ENCODE results near the gene TMEM272. TPM values are rescaled to one million over a fixed set of nuclear protein-coding genes. Genes with fewer than 3 reads are reported as not detected.

The TMEM272 gene
- total RNA-seq, 4 donors from 2014 or later, result not detected

- TF ChIP-seq, protein P1, sequence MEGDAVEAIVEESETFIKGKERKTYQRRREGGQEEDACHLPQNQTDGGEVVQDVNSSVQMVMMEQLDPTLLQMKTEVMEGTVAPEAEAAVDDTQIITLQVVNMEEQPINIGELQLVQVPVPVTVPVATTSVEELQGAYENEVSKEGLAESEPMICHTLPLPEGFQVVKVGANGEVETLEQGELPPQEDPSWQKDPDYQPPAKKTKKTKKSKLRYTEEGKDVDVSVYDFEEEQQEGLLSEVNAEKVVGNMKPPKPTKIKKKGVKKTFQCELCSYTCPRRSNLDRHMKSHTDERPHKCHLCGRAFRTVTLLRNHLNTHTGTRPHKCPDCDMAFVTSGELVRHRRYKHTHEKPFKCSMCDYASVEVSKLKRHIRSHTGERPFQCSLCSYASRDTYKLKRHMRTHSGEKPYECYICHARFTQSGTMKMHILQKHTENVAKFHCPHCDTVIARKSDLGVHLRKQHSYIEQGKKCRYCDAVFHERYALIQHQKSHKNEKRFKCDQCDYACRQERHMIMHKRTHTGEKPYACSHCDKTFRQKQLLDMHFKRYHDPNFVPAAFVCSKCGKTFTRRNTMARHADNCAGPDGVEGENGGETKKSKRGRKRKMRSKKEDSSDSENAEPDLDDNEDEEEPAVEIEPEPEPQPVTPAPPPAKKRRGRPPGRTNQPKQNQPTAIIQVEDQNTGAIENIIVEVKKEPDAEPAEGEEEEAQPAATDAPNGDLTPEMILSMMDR (IDR thresholded peaks at IDR 0.05; ENCODE audit: low read depth), result no peak
Observed at GRCh38 chr13:51829568-51829899, 15.4 kb downstream of the TMEM272 start.

GRCh38 chr13:51828730-51829567, 16.0 kb downstream of the TMEM272 start:
- TF ChIP-seq, protein P1 (IDR thresholded peaks at IDR 0.05; ENCODE audit: low read depth), result no peak

DNA sequence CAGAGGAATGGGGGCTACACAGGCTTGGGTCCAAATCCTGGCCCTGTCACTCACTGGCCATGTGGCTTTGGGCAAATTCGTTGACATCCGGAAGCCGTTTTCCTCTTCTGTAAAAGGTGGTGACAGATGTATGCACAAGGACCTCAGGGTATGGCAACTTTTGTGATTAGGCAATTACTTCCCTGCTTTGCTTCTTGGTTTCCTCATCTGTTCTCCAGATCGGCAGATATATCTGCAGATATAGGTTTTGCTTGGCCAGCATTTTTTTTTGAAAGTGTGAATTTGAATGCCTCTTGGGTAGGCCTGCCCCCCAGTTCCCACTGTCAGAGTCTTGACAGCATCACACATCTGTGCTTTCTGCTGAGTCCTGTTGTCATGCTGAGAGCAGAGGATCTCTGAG, 17.7 kb downstream of the TMEM272 start:
- TF ChIP-seq, protein P1 (IDR thresholded peaks at IDR 0.05; ENCODE audit: low read depth), result no peak

- TF ChIP-seq, protein P1 (IDR thresholded peaks at IDR 0.05; ENCODE audit: low read depth), result no peak
Observed at GRCh38 chr13:51826606-51827005, 18.4 kb downstream of the TMEM272 start.

GRCh38 chr13:51825681-51826254, 19.2 kb downstream of the TMEM272 start:
- TF ChIP-seq, protein P1 (IDR thresholded peaks at IDR 0.05; ENCODE audit: low read depth), result no peak

DNA sequence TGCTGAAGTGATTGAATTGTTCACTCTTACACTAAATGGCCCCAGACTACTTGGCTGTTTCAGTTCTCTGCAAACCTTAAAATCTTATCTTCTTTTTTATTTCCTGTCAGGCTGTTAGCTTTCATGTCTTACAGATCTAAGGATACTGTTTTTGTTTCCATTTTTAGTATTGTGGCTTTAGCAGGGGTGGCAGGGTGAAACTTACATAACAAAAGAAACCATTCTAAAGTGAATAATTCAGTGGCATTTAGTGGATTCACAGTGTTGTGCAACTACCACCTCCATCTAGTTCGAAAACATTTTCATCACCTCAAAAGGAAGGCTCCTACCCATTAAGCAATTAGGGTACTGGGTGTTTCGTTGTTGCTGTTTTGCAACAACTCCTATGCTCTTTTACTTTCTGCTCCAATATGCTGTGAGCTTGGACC, 19.8 kb downstream of the TMEM272 start:
- TF ChIP-seq, protein P1 (IDR thresholded peaks at IDR 0.05; ENCODE audit: low read depth), result no peak

GRCh38 chr13:51823863-51824262, 21.1 kb downstream of the TMEM272 start:
- TF ChIP-seq, protein P1 (IDR thresholded peaks at IDR 0.05; ENCODE audit: low read depth), result no peak

Measured in subcutaneous adipose tissue (tissue), 4 donors.